HepG2 (cell line): ENCODE results near the gene PRELID1. TPM values are rescaled to one million over a fixed set of nuclear protein-coding genes. Genes with fewer than 3 reads are reported as not detected.

Experiments used
- ATAC-seq: fragments of 200-7000 bp; cut with Tn5 transposase; 3 replicates; pipeline ENCODE4 v1.9.1; 2020; ENCODE audit warnings: mild to moderate bottlenecking, moderate library complexity
- BruUV-seq: library from RNA; stranded (reverse); fragments of 400-500 nt; replicated peaks from 2 replicates; lab custom pipeline; 2021; lab: Mats Ljungman, UMichigan
- CTCF ChIA-PET: fragments of 300-600 bp; formaldehyde crosslinking; extraction: SDS; loops from one replicate; lab custom pipeline; 2021; ENCODE audit warnings: low total read pairs, inconsistent platforms, low intra/inter-chr PET ratio; lab: Yijun Ruan, JAX
- POLR2A ChIA-PET: fragments of 350-600 bp; sonication (Branson Sonifier 250); formaldehyde crosslinking; loops from one replicate; lab custom pipeline; 2020; ENCODE audit warnings: antibody characterized with exemption, inconsistent platforms; lab: Yijun Ruan, JAX
- DNase-seq: peaks from one replicate; pipeline ENCODE4 v3.0.0-alpha.2; 2015; ENCODE audit warnings: low spot score
- FAIRE-seq: peaks from 3 replicates; lab custom pipeline; 2011; peaks lifted over from hg19 to GRCh38; lab: Jason Lieb, UNC
- H2AFZ ChIP-seq: one replicate; pipeline ENCODE4 v1.6.1; 2011; ENCODE audit warnings: low read length, inconsistent platforms
- H3K27ac ChIP-seq: fragments of 300-600 bp; 3 replicates; pipeline ENCODE4 v1.8.0; 2011; ENCODE audit warnings: mixed run types, mild to moderate bottlenecking, mixed read lengths, low read length, inconsistent platforms; ENCODE audit not compliant: insufficient read depth; ENCODE audit errors: extremely low read length
- H3K27me3 ChIP-seq, 2 experiments: fragments of 200-600 bp in 1 of 2; 2 replicates in 1 of 2; 3 replicates in 1 of 2; pipeline versions ENCODE4 v1.6.0 to v1.8.0; 2011; ENCODE audit warnings: low read length in 2 of 2, mild to moderate bottlenecking in 2 of 2, moderate library complexity in 2 of 2, inconsistent platforms in 1 of 2; ENCODE audit not compliant: insufficient read depth in 2 of 2, control insufficient read depth in 1 of 2
- H3K36me3 ChIP-seq, 2 experiments: fragments of 200-600 bp in 1 of 2; replicated peaks in 1 of 2; 2 replicates in 1 of 2; 3 replicates in 1 of 2; pipeline versions ENCODE4 v1.5.1 to v1.8.0; 2011; ENCODE audit warnings: low read length in 2 of 2, inconsistent platforms in 1 of 2; ENCODE audit not compliant: insufficient read depth in 2 of 2, control insufficient read depth in 1 of 2
- H3K4me1 ChIP-seq: 2 replicates; pipeline ENCODE4 v1.5.1; 2012; ENCODE audit warnings: low read length, inconsistent platforms; ENCODE audit not compliant: insufficient read depth
- H3K4me2 ChIP-seq: 2 replicates; pipeline ENCODE4 v1.6.0; 2011; ENCODE audit warnings: low read depth, low read length, inconsistent platforms
- H3K4me3 ChIP-seq, 3 experiments: fragments of 200-600 bp in 1 of 3; sonication (generic), shearing (Covaris generic) in 1 of 3; replicated peaks in 1 of 3; 2 replicates each; pipeline ENCODE4 v1.5.1; 2011 to 2016; ENCODE audit warnings: low read length in 3 of 3, inconsistent platforms in 2 of 3, low read depth in 2 of 3, mild to moderate bottlenecking in 2 of 3, control low read depth in 1 of 3, mixed read lengths in 1 of 3; ENCODE audit not compliant: insufficient read depth in 1 of 3
- H3K79me2 ChIP-seq: one replicate; pipeline ENCODE4 v1.6.1; 2011; ENCODE audit warnings: low read length, inconsistent platforms; ENCODE audit not compliant: insufficient read depth
- H3K9ac ChIP-seq: 2 replicates; pipeline ENCODE4 v1.6.0; 2011; ENCODE audit warnings: mild to moderate bottlenecking, low read depth, low read length, inconsistent platforms; ENCODE audit not compliant: insufficient read depth
- H3K9me3 ChIP-seq: 2 replicates; pipeline ENCODE4 v1.5.1; 2012; ENCODE audit warnings: mild to moderate bottlenecking, low read length
- H4K20me1 ChIP-seq: 2 replicates; pipeline ENCODE4 v1.6.0; 2011; ENCODE audit warnings: inconsistent platforms, mild to moderate bottlenecking, low read length, moderate library complexity; ENCODE audit not compliant: insufficient read depth
- BRCA1 ChIP-seq: sonication (generic); formaldehyde crosslinking; IDR thresholded peaks from 2 replicates; pipeline ENCODE4 v1.4.0; 2020; ENCODE audit warnings: missing genetic modification reagents
- RFXAP ChIP-seq: sonication (generic); formaldehyde crosslinking; IDR thresholded peaks from 2 replicates; pipeline ENCODE4 v1.4.0; 2020; ENCODE audit warnings: missing genetic modification reagents, borderline replicate concordance
- ZNF121 ChIP-seq: sonication (generic); formaldehyde crosslinking; IDR thresholded peaks from 2 replicates; pipeline ENCODE4 v1.5.0; 2020; ENCODE audit warnings: mild to moderate bottlenecking, missing genetic modification reagents
- ZNF225 ChIP-seq: sonication (generic); formaldehyde crosslinking; IDR thresholded peaks from 2 replicates; pipeline ENCODE4 v1.4.0; 2020; ENCODE audit warnings: mild to moderate bottlenecking, missing genetic modification reagents
- ZNF460 ChIP-seq: sonication (generic); formaldehyde crosslinking; IDR thresholded peaks from 2 replicates; pipeline ENCODE4 v1.5.1; 2020; ENCODE audit warnings: missing genetic modification reagents, mild to moderate bottlenecking, borderline replicate concordance
- WGBS: methylation state at CpG from one replicate; pipeline ENCODE4 v1.1.6; 2017; ENCODE audit warnings: low lambda C conversion rate; 5-methylcytosine and 5-hydroxymethylcytosine counted together
- in situ Hi-C: cut with HindIII; loops from 2 replicates; pipeline ENCODE4 v1.10.0; 2017; ENCODE audit warnings: low pct_unique_long_range_greater_than_20kb; ENCODE audit not compliant: extremely low pct_ligation_motif_present
- intact Hi-C: fragments of 100-400 bp; cut with micrococcal nuclease; formaldehyde crosslinking; loops from one replicate; pipeline ENCODE4 v1.10.0; 2022; ENCODE audit not compliant: unreplicated experiment
- polyA plus RNA-seq, 8 experiments: library from polyadenylated mRNA; depleted of rRNA in 3 of 8; stranded (reverse) in 7 of 8; unstranded in 1 of 8; fragments of >200 nt; fragmentation: Illumina TruSeq in 4 of 8; extraction: Trizol in 4 of 8; gene quantifications; 2 replicates each; pipeline versions ENCODE4 v1.2.1 to v1.2.3, GENCODE V29; 2011 to 2016; ENCODE audit warnings: low read depth in 4 of 8, missing spikeins in 1 of 8, mixed read lengths in 1 of 8; ENCODE audit not compliant: insufficient read depth in 1 of 8
- total RNA-seq, 5 experiments: library from RNA; depleted of rRNA; stranded (reverse); fragments of >200 nt; fragmentation: Illumina TruSeq; extraction: Trizol; gene quantifications; 2 replicates each; pipeline ENCODE4 v1.2.3, GENCODE V29; 2016; ENCODE audit warnings: low read depth in 1 of 5
- TF ChIP-seq, protein P1 (sequence below): sonication (generic); formaldehyde crosslinking; IDR thresholded peaks from 2 replicates; pipeline ENCODE4 v1.5.0; 2020; ENCODE audit warnings: missing genetic modification reagents
- TF ChIP-seq, protein P2 (sequence below): sonication (generic); formaldehyde crosslinking; IDR thresholded peaks from 2 replicates; pipeline ENCODE4 v1.9.0; 2021; ENCODE audit warnings: missing genetic modification reagents, borderline replicate concordance
- TF ChIP-seq, protein P3 (sequence below): sonication (generic); formaldehyde crosslinking; IDR thresholded peaks from 2 replicates; pipeline ENCODE4 v1.4.0; 2020; ENCODE audit warnings: low read depth, mild to moderate bottlenecking, missing genetic modification reagents

PRELID1 gene
- total and polyA plus RNA-seq, 2 of the 13 experiments (the other 11 are each of a cell fraction or from before 2014, with no cell fraction given), result 250 to 271 TPM

- POLR2A ChIA-PET, result no interaction called here
- ATAC-seq, result no peak
- CTCF ChIA-PET, result no interaction called here
- TF ChIP-seq ZNF121 (peak; percentile 91), ZNF225 (CRISPR knock-in tag) (no peak)
- intact Hi-C loops, result no loop called here
- H3K27me3 ChIP-seq, result no peaks in the 10 kb centered on the region; a peak in 1 of 5 replicates
- peak overlapping the region; percentile 36; the same call in 1 of the 2 replicates for H3K4me2 ChIP-seq
- FAIRE-seq, result no peak
- H3K27ac ChIP-seq, result no peak overlapping the region
- peaks cover 70% of the 10 kb centered on the region for H3K79me2 ChIP-seq
- H3K9ac ChIP-seq, result peak overlapping the region; percentile 38; the same call in 1 of the 2 replicates
- 91% methylated on average over 4 of the region's 4 CpGs for WGBS
- peaks cover 8 to 22% of the 10 kb centered on the region in 2 experiments for H3K36me3 ChIP-seq
- in situ Hi-C loops, result no loop called here
- H3K9me3 ChIP-seq, result no peaks in the 10 kb centered on the region
- no peak for DNase-seq
- peaks cover 47% of the 10 kb centered on the region for H3K4me1 ChIP-seq
- no TSS peak for BruUV-seq
- H2AFZ ChIP-seq, result no peak overlapping the region
- H4K20me1 ChIP-seq, result no peaks in the 10 kb centered on the region
- H3K4me3 ChIP-seq, result no peak overlapping the region
These were observed 44.1 kb downstream of the PRELID1 start for GRCh38 chr5:177347699-177348098.

GRCh38 chr5:177349362-177349647 is 45.7 kb downstream of the PRELID1 start:
- ATAC-seq (no peak), FAIRE-seq (no peak), DNase-seq (no peak)
- POLR2A ChIA-PET, result interaction anchor here (1.0 to 1.3 kb wide), 3 partner anchors 18 to 29 kb away, joined by 3 read pairs; no protein-coding TSS in a partner anchor
- Histone ChIP-seq H3K27me3 (no peaks in the 10 kb centered on the region; a peak in 1 of 5 replicates), H3K4me1 (peaks cover 63% of the 10 kb centered on the region), H2AFZ (no peak overlapping the region), H3K79me2 (peaks cover 60% of the 10 kb centered on the region), H3K36me3 (peaks cover 6 to 15% of the 10 kb centered on the region in 2 experiments), H3K4me2 (peak overlapping the region; percentile 94), H3K9me3 (no peaks in the 10 kb centered on the region), H3K4me3 (0 out of 6 replicates have a peak overlapping the region, but pooled peaks of 1 of the 3 experiments have one; percentile 93), H3K27ac (no peak overlapping the region), H4K20me1 (no peaks in the 10 kb centered on the region), H3K9ac (peak overlapping the region; percentile 95; the same call in 1 of the 2 replicates)
- intact Hi-C loops, result no loop called here
- 72% methylated on average over 3 of the region's 3 CpGs for WGBS
- BruUV-seq, result no TSS peak
- in situ Hi-C loops, result no loop called here
- CTCF ChIA-PET, result no interaction called here
- TF ChIP-seq, protein P1, sequence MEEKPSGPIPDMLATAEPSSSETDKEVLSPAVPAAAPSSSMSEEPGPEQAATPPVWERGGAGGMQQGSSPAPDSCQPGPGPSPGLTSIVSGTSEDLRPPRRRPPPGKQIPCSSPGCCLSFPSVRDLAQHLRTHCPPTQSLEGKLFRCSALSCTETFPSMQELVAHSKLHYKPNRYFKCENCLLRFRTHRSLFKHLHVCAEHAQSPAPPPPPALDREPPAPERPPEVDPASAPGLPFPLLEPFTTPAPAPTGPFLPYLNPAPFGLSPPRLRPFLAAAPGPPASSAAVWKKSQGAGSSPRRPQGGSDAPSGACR (CRISPR knock-in tag), result no peak
- no peak for TF ChIP-seq BRCA1 (CRISPR knock-in tag)
- TF ChIP-seq ZNF460 (CRISPR knock-in tag), result no peak
- TF ChIP-seq, protein P2, sequence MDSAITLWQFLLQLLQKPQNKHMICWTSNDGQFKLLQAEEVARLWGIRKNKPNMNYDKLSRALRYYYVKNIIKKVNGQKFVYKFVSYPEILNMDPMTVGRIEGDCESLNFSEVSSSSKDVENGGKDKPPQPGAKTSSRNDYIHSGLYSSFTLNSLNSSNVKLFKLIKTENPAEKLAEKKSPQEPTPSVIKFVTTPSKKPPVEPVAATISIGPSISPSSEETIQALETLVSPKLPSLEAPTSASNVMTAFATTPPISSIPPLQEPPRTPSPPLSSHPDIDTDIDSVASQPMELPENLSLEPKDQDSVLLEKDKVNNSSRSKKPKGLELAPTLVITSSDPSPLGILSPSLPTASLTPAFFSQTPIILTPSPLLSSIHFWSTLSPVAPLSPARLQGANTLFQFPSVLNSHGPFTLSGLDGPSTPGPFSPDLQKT (CRISPR knock-in tag), result no peak
- no peak for TF ChIP-seq RFXAP
- TF ChIP-seq, protein P3, sequence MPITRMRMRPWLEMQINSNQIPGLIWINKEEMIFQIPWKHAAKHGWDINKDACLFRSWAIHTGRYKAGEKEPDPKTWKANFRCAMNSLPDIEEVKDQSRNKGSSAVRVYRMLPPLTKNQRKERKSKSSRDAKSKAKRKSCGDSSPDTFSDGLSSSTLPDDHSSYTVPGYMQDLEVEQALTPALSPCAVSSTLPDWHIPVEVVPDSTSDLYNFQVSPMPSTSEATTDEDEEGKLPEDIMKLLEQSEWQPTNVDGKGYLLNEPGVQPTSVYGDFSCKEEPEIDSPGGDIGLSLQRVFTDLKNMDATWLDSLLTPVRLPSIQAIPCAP (CRISPR knock-in tag), result no peak
- TF ChIP-seq, all 625 proteins: peak for 0
